ENCODE results near the gene IDH1.
"Not testable (repeated sequence)": the region's sequence is repeated elsewhere in the genome, so short reads cannot be mapped to it uniquely, and the experiment has no call there.

IDH1 gene

DNA sequence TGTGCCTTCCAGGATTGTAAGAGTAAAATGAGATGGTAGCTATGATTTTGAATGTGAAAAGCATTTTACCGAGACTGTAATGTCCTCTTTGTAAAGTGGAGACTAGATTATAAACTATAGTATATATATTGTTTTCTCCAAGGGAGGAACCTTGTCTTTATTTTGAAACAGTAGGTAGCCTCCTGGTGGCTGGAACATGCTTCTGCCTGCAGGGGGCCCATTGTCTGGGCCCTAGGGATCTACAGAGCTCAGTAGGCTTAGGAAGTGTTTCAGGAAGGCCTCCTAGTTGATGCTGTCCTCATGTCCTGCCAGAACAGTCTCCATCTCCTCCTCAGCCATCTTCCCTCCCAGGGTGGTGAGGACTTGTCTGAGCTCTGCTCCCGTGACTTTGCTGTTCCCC is 14.2 kb upstream of the IDH1 start:
- H3K4me3 ChIP-seq (replicated peaks; ENCODE audit: low read depth, low read length): no peak overlapping the region
- no peak for DNase-seq (ENCODE audit: low read depth)
- TF ChIP-seq, protein P1, sequence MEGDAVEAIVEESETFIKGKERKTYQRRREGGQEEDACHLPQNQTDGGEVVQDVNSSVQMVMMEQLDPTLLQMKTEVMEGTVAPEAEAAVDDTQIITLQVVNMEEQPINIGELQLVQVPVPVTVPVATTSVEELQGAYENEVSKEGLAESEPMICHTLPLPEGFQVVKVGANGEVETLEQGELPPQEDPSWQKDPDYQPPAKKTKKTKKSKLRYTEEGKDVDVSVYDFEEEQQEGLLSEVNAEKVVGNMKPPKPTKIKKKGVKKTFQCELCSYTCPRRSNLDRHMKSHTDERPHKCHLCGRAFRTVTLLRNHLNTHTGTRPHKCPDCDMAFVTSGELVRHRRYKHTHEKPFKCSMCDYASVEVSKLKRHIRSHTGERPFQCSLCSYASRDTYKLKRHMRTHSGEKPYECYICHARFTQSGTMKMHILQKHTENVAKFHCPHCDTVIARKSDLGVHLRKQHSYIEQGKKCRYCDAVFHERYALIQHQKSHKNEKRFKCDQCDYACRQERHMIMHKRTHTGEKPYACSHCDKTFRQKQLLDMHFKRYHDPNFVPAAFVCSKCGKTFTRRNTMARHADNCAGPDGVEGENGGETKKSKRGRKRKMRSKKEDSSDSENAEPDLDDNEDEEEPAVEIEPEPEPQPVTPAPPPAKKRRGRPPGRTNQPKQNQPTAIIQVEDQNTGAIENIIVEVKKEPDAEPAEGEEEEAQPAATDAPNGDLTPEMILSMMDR (IDR thresholded peaks at IDR 0.05; ENCODE audit: low read length, missing control alignments): no peak

DNA sequence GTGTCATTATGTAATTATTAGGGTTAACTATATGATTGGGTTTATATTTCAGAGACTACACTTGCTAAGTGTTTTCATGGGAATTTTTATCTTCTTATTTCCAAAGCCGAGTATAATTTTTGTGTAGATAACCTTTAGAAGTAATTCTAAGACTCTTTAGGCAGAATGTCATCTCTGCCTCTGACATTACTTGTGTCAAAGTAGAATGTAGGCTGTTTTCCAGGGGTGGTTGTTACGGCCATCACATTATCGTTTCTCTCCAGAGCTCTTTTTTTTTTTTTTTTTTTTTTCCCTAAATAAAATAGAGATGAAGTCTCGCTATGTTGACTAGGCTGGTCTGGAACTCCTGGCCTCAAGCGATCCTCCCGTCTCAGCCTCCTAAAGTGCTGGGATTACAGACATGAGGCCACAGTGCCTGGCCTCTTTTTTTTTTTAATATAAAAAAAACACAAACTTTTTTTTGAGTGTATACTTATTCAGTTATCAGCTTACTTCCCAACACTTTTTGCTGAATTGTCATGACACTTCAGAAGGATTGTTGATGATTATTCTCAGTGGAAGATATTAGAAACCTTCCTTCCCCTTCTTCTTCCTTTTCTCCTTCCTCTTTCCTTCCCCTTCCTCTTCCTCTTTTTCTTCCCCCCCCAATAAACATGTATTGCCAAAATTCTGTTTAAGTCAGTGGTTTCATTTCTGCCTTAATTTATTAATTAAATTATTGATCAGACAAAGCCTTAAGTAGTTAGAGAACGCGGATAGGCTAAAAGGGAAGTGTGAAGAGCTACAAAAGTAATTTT is 13.5 kb upstream of the IDH1 start:
- peak overlapping the region; percentile 65 for H3K4me3 ChIP-seq (replicated peaks; ENCODE audit: low read depth, low read length)
- TF ChIP-seq, protein P1 (IDR thresholded peaks at IDR 0.05; ENCODE audit: low read length, missing control alignments): no peak
- no peak for DNase-seq (ENCODE audit: low read depth)

DNA sequence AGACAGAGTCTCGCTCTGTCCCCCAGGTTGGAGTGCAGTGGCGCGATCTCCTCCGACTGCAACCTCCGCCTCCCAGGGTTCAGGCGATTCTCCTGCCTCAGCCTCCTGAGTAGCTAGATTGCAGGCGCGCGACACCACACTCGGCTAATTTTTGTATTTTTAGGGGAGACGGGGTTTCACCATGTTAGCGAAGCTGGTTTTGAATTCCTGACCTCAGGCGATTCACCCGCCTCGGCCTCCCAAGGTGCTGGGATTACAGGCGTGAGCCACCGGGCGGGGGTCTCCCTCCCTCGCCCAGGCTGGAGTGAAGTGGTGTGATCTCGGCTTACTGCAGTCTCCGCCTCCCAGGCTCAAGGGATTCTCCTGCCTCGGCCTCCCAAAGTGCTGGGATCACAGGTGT is 12.7 kb upstream of the IDH1 start:
- DNase-seq (ENCODE audit: low read depth): not testable (repeated sequence)
- peak overlapping the region; percentile 65 for H3K4me3 ChIP-seq (replicated peaks; ENCODE audit: low read depth, low read length)

DNA sequence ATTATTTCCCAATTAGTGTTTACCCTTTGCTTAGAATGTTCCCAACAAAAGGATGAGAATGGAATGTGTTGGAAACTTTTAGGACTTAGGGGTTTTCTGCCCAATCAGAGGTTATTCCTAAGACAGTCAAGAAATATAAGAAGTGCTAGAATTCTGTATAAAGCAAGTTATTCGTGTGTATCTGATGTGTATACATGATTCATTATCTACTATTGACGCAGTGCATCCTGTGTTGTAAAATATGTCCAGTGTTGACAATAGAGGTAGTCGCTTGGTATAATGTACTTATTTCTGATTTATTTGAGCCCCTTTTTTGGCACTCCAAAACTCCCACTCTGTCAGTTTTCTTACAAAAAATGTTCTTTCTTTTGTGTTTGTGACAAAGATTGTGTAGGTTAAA is 12.1 kb upstream of the IDH1 start:
- TF ChIP-seq, protein P1 (IDR thresholded peaks at IDR 0.05; ENCODE audit: low read length, missing control alignments): no peak
- DNase-seq (ENCODE audit: low read depth): peak; percentile 48
- H3K4me3 ChIP-seq (replicated peaks; ENCODE audit: low read depth, low read length): peak overlapping the region; percentile 65

DNA sequence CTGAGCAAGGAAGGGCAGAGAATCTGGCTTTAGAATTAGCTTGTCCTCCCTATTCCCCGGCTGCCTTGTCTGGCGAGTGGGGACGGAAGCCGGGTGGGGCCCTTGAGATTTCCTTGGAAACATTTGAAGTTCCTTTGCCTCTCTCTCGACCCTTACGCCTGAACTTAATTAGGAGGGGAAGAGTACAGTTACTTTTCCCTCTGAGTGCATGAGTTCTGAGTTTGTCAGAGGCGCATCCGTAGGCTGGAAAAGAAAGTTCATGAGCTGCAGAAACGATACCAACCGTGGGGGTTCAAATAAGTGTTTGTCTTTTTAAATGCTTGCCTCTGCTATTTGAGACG is 11.7 kb upstream of the IDH1 start:
- DNase-seq (ENCODE audit: low read depth): peak; percentile 27
- TF ChIP-seq, protein P1 (IDR thresholded peaks at IDR 0.05; ENCODE audit: low read length, missing control alignments): no peak
- peak overlapping the region; percentile 65 for H3K4me3 ChIP-seq (replicated peaks; ENCODE audit: low read depth, low read length)

DNA sequence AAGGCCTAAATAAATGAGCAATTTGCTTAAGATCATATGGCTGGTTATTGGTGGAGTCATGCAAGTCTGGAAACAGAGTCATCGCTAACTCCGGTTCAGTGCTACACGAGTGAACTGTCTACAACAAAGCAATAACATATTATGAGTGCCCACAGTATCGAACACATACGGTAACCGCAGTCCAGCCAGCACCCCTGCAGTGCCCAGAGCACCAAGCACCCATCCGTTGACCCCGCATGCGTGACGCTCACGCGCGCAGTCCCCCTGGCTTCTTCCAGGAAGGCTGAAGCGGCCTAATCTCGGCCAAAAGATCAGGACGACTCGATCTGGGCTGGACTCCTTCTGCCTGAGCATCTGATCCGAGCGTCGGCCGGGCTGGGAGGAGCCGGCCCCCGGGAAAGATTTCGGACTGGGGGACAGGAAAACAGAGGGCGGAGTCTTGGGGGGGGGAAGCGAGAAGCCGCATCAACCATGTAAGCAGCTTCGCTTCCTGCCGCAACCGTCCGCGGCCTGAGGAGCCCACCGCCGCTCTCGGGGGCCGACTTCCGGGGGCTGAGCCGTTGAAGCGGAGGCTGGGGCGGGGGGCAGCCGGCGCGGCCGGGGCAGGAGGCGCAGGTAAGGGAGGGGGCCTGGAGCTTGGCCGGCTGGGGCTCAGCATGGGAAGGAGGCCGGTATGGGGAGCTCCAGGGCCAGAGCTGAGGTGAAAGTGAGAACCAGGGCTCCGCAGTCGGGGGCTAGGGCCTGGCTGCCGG is 11.1 kb upstream of the IDH1 start, which contains the start of gene PIKFYVE:
Gene PIKFYVE, plus strand, starts transcription at position 455 of the 752 bp plus-strand sequence. CDS start 5,265 bp downstream, outside the sequence.
- DNase-seq (ENCODE audit: low read depth): peak; percentile 99
- TF ChIP-seq, protein P1 (IDR thresholded peaks at IDR 0.05; ENCODE audit: low read length, missing control alignments): no peak
- peak within 1 kb of the TSS; percentile 65 for H3K4me3 ChIP-seq (replicated peaks; ENCODE audit: low read depth, low read length)

DNA sequence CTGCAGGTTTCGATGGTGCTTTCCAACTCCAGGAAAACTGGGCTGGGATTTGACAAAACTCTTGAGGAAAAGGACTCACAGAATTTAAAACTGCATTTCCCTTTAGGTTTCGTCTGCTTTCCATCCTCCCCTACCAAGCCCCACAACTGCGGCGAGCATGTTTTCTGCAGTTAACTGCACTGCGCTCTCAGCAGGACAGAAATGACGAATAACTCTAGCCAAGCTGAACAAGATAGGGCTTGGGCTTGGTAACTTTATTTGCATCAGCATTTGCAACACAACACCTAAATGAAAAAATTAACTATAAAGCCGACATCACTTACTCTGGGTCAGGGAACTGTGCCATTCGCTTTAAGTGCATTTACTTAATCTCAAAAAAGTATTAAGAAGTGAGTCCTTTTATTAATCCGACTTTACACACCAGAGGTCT is 10.5 kb upstream of the IDH1 start:
- DNase-seq (ENCODE audit: low read depth): peak; percentile 61
- H3K4me3 ChIP-seq (replicated peaks; ENCODE audit: low read depth, low read length): peak overlapping the region; percentile 65
- TF ChIP-seq, protein P1 (IDR thresholded peaks at IDR 0.05; ENCODE audit: low read length, missing control alignments): no peak

DNA sequence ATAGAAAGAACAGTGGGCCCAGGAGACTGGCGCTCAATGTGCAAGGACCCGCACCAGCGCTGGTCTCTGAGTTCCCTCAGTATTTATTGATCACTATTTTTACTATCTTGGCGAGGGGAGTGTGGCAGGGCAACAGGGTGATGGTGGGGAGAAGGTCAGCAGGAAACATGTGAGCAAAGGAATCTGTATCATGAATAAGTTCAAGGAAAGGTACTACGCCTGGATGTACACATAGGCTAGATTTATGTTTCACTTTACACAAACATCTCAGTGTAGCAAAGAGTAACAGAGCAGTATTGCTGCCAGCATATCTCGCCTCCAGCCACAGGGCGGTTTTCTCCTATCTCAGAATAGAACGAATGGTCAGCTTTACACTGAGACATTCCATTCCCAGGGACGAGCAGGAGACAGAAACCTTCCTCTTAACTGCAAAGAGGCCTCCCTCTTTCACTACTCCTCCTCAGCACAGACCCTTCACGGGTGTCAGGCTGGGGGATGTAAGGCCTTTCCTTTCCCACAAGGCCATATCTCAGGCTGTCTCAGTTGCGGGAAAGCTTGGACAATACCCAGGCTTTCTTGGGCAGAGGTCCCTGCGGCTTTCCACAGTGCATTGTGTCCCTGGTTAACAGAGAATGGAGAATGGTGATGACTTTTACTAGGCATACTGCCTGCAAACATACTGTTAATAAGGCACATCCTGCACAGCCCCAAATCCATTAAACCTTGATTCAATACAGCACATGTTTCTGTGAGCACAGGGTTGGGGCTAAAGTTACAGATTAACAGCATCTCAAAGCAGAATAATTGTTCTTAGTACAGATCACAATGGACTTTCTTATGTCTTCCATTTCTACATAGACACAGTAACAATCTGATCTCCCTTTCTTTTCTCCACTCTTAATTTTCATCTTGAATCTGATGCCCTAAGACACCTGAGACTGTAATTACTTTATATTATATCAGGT is 2.3 kb upstream of the IDH1 start:
- not testable (repeated sequence) for H3K4me3 ChIP-seq (replicated peaks; ENCODE audit: low read depth, low read length)
- DNase-seq (ENCODE audit: low read depth): peak; percentile 67

All from fibroblast of pulmonary artery (primary cell).